HEK293 (cell line): ENCODE results near the gene EDNRA.

Source experiments
- CTCF ChIA-PET: fragments of 350-600 bp; formaldehyde crosslinking; extraction: SDS; loops from one replicate; lab custom pipeline; 2021; ENCODE audit warnings: antibody characterized with exemption; lab: Yijun Ruan, JAX
- POLR2A ChIA-PET: fragments of 300-600 bp; formaldehyde crosslinking; extraction: SDS; loops from one replicate; lab custom pipeline; 2020; ENCODE audit warnings: antibody characterized with exemption, inconsistent platforms; lab: Yijun Ruan, JAX
- H3K27ac ChIP-seq: fragments of 200-500 bp; sonication (Bioruptor generic); 2 replicates; pipeline ENCODE4 v1.5.1; 2014; ENCODE audit warnings: low read depth, low read length, control low read depth, inconsistent platforms; ENCODE audit errors: extremely low read depth
- H3K36me3 ChIP-seq, 2 experiments: fragments of 200-500 bp in 1 of 2; sonication (Bioruptor generic) in 1 of 2; 1 replicate in 1 of 2; 2 replicates in 1 of 2; pipeline ENCODE4 v1.5.1; 2014 to 2017; ENCODE audit warnings: inconsistent platforms in 2 of 2, low read length in 2 of 2; ENCODE audit not compliant: control insufficient read depth in 2 of 2, insufficient read depth in 1 of 2
- H3K4me1 ChIP-seq: fragments of 200-500 bp; sonication (Bioruptor generic); 2 replicates; pipeline ENCODE4 v1.5.1; 2014; ENCODE audit warnings: mild to moderate bottlenecking, low read length, inconsistent platforms; ENCODE audit not compliant: control insufficient read depth, insufficient read depth
- H3K4me3 ChIP-seq: 2 replicates; pipeline ENCODE4 v1.5.1; 2011; ENCODE audit warnings: low read depth, mild to moderate bottlenecking, control low read depth, low read length, moderate library complexity
- H3K9me3 ChIP-seq: fragments of 200-500 bp; sonication (Bioruptor generic); 2 replicates; pipeline ENCODE4 v1.5.1; 2014; ENCODE audit warnings: low read depth, low read length, inconsistent platforms; ENCODE audit not compliant: control insufficient read depth, insufficient read depth
- FEZF1 ChIP-seq: fragments of 450-650 bp; formaldehyde crosslinking; IDR thresholded peaks from 2 replicates; pipeline ENCODE4 v1.5.1; 2016; ENCODE audit warnings: missing biosample characterization, missing genetic modification characterization
- KLF1 ChIP-seq: fragments of 450-650 bp; formaldehyde crosslinking; IDR thresholded peaks from 2 replicates; pipeline ENCODE4 v1.5.1; 2016; ENCODE audit warnings: missing biosample characterization, missing genetic modification characterization
- KLF7 ChIP-seq: fragments of 450-650 bp; formaldehyde crosslinking; IDR thresholded peaks from 2 replicates; pipeline ENCODE4 v1.5.1; 2016; ENCODE audit warnings: missing biosample characterization, missing genetic modification characterization, borderline replicate concordance
- KLF8 ChIP-seq: fragments of 450-650 bp; formaldehyde crosslinking; IDR thresholded peaks from 2 replicates; pipeline ENCODE4 v1.5.1; 2016; ENCODE audit warnings: missing biosample characterization, missing genetic modification characterization
- OVOL3 ChIP-seq: fragments of 450-650 bp; formaldehyde crosslinking; IDR thresholded peaks from 2 replicates; pipeline ENCODE4 v1.5.1; 2016; ENCODE audit warnings: missing biosample characterization, missing genetic modification characterization
- RBAK ChIP-seq: fragments of 450-650 bp; formaldehyde crosslinking; IDR thresholded peaks from 2 replicates; pipeline ENCODE4 v1.5.1; 2016; ENCODE audit warnings: missing biosample characterization, missing genetic modification characterization
- SETDB1 ChIP-seq: IDR thresholded peaks from one replicate; pipeline ENCODE4 v1.6.1; 2017; ENCODE audit warnings: mild to moderate bottlenecking, low read length, moderate library complexity, mixed read lengths; ENCODE audit not compliant: insufficient read length
- SP2 ChIP-seq: fragments of 450-650 bp; formaldehyde crosslinking; IDR thresholded peaks from 2 replicates; pipeline ENCODE4 v1.5.1; 2016; ENCODE audit warnings: missing biosample characterization, missing genetic modification characterization
- ZBTB10 ChIP-seq: fragments of 450-650 bp; formaldehyde crosslinking; IDR thresholded peaks from 2 replicates; pipeline ENCODE4 v1.5.1; 2016; ENCODE audit warnings: missing biosample characterization, missing genetic modification characterization
- ZNF133 ChIP-seq: fragments of 450-650 bp; formaldehyde crosslinking; IDR thresholded peaks from 2 replicates; pipeline ENCODE4 v1.5.1; 2016; ENCODE audit warnings: missing biosample characterization, missing genetic modification characterization
- ZNF138 ChIP-seq: fragments of 450-650 bp; formaldehyde crosslinking; IDR thresholded peaks from 2 replicates; pipeline ENCODE4 v1.5.1; 2016; ENCODE audit warnings: missing biosample characterization, missing genetic modification characterization, borderline replicate concordance
- ZNF157 ChIP-seq: fragments of 450-650 bp; formaldehyde crosslinking; IDR thresholded peaks from 2 replicates; pipeline ENCODE4 v1.5.1; 2016; ENCODE audit warnings: missing biosample characterization, missing genetic modification characterization
- ZNF174 ChIP-seq: fragments of 450-650 bp; formaldehyde crosslinking; IDR thresholded peaks from 2 replicates; pipeline ENCODE4 v1.5.0; 2017; ENCODE audit warnings: missing biosample characterization, mild to moderate bottlenecking, missing genetic modification characterization
- ZNF184 ChIP-seq: fragments of 450-650 bp; IDR thresholded peaks from 2 replicates; pipeline ENCODE4 v1.5.1; 2018; ENCODE audit warnings: missing biosample characterization, mild to moderate bottlenecking, missing genetic modification characterization
- ZNF221 ChIP-seq: fragments of 450-650 bp; formaldehyde crosslinking; IDR thresholded peaks from 2 replicates; pipeline ENCODE4 v1.5.1; 2017; ENCODE audit warnings: missing biosample characterization, missing genetic modification characterization, borderline replicate concordance
- ZNF266 ChIP-seq: fragments of 450-650 bp; formaldehyde crosslinking; IDR thresholded peaks from 2 replicates; pipeline ENCODE4 v1.5.1; 2016; ENCODE audit warnings: missing biosample characterization, missing genetic modification characterization, low read depth
- ZNF366 ChIP-seq: fragments of 450-650 bp; formaldehyde crosslinking; conservative IDR thresholded peaks from 2 replicates; pipeline ENCODE4 v1.5.1; 2016; ENCODE audit warnings: missing biosample characterization, missing genetic modification characterization
- ZNF423 ChIP-seq: fragments of 450-650 bp; formaldehyde crosslinking; IDR thresholded peaks from 2 replicates; pipeline ENCODE4 v1.5.1; 2016; ENCODE audit warnings: missing biosample characterization, missing genetic modification characterization
- ZNF433 ChIP-seq: fragments of 450-650 bp; formaldehyde crosslinking; IDR thresholded peaks from 2 replicates; pipeline ENCODE4 v1.5.1; 2016; ENCODE audit warnings: missing biosample characterization, missing genetic modification characterization, low read depth
- ZNF473 ChIP-seq: fragments of 450-650 bp; formaldehyde crosslinking; IDR thresholded peaks from 2 replicates; pipeline ENCODE4 v1.5.1; 2017; ENCODE audit warnings: missing biosample characterization, missing genetic modification characterization
- ZNF521 ChIP-seq: fragments of 450-650 bp; formaldehyde crosslinking; IDR thresholded peaks from 2 replicates; pipeline ENCODE4 v1.5.1; 2017; ENCODE audit warnings: missing biosample characterization, mild to moderate bottlenecking, missing genetic modification characterization
- ZNF549 ChIP-seq: fragments of 450-650 bp; IDR thresholded peaks from 2 replicates; pipeline ENCODE4 v1.5.1; 2018; ENCODE audit warnings: missing biosample characterization, missing genetic modification characterization, mild to moderate bottlenecking, inconsistent platforms, moderate library complexity
- ZNF600 ChIP-seq: fragments of 450-650 bp; formaldehyde crosslinking; IDR thresholded peaks from 2 replicates; pipeline ENCODE4 v1.5.1; 2016; ENCODE audit warnings: missing biosample characterization, missing genetic modification characterization
- ZNF707 ChIP-seq: fragments of 450-650 bp; formaldehyde crosslinking; IDR thresholded peaks from 2 replicates; pipeline ENCODE4 v1.5.1; 2016; ENCODE audit warnings: missing biosample characterization, missing genetic modification characterization
- ZNF785 ChIP-seq: fragments of 450-650 bp; formaldehyde crosslinking; IDR thresholded peaks from 2 replicates; pipeline ENCODE4 v1.5.1; 2016; ENCODE audit warnings: missing biosample characterization, missing genetic modification characterization
- ZNF830 ChIP-seq: fragments of 450-650 bp; IDR thresholded peaks from 2 replicates; pipeline ENCODE4 v1.5.0; 2018; ENCODE audit warnings: missing biosample characterization, missing genetic modification characterization, low read depth, mild to moderate bottlenecking, moderate library complexity
- ZNF843 ChIP-seq: fragments of 450-650 bp; formaldehyde crosslinking; IDR thresholded peaks from 2 replicates; pipeline ENCODE4 v1.5.1; 2016; ENCODE audit warnings: missing biosample characterization, missing genetic modification characterization
- ZSCAN18 ChIP-seq: fragments of 450-650 bp; formaldehyde crosslinking; IDR thresholded peaks from 2 replicates; pipeline ENCODE4 v1.5.1; 2016; ENCODE audit warnings: missing biosample characterization, missing genetic modification characterization
- ZSCAN4 ChIP-seq: fragments of 450-650 bp; formaldehyde crosslinking; IDR thresholded peaks from 2 replicates; pipeline ENCODE4 v1.5.1; 2017; ENCODE audit warnings: missing biosample characterization, missing genetic modification characterization

The EDNRA gene

GRCh38 chr4:147532896-147533295, 52.0 kb downstream of the EDNRA start (continued):
- no peak for TF ChIP-seq RBAK (tag by site-specific recombination)
- TF ChIP-seq ZNF843 (tag by site-specific recombination) = no peak

GRCh38 chr4:147533331-147533730, 52.4 kb downstream of the EDNRA start:
- no peak for TF ChIP-seq ZNF521 (tag by site-specific recombination)
- TF ChIP-seq ZNF600 (tag by site-specific recombination) = no peak
- no peak for TF ChIP-seq ZSCAN18 (tag by site-specific recombination)
- TF ChIP-seq ZSCAN4 (tag by site-specific recombination) = no peak
- TF ChIP-seq, all 188 proteins: peak for 0
- Histone ChIP-seq H3K36me3 (no peaks in the 10 kb centered on the region), H3K4me1 (peaks cover 3% of the 10 kb centered on the region), H3K4me3 (no peak overlapping the region), H3K9me3 (no peaks in the 10 kb centered on the region), H3K27ac (no peak overlapping the region)
- ChIA-PET CTCF (no interaction called here), POLR2A (no interaction called here)

GRCh38 chr4:147535124-147535523, 54.2 kb downstream of the EDNRA start:
- Histone ChIP-seq H3K36me3 (no peaks in the 10 kb centered on the region), H3K4me3 (no peak overlapping the region), H3K4me1 (peaks cover 3% of the 10 kb centered on the region), H3K27ac (no peak overlapping the region), H3K9me3 (no peaks in the 10 kb centered on the region)
- TF ChIP-seq KLF7 (tag by site-specific recombination) (no peak), ZNF830 (tag by site-specific recombination) (no peak), ZNF549 (no peak), SP2 (tag by site-specific recombination) (no peak), KLF1 (tag by site-specific recombination) (no peak), ZNF221 (no peak), FEZF1 (tag by site-specific recombination) (no peak), ZNF707 (tag by site-specific recombination) (no peak)
- TF ChIP-seq, all 188 proteins: peak for 0
- POLR2A ChIA-PET = no interaction called here
- CTCF ChIA-PET = interaction anchor here (0.7 kb wide), 1 partner anchor 574 kb away, joined by 3 read pairs; no protein-coding TSS in a partner anchor

GRCh38 chr4:147538711-147539110, 57.8 kb downstream of the EDNRA start:
- H3K36me3 ChIP-seq = no peaks in the 10 kb centered on the region
- POLR2A ChIA-PET = no interaction called here
- CTCF ChIA-PET = no interaction called here
- H3K9me3 ChIP-seq = no peaks in the 10 kb centered on the region
- H3K4me1 ChIP-seq = no peaks in the 10 kb centered on the region
- no peak overlapping the region for H3K4me3 ChIP-seq
- H3K27ac ChIP-seq = no peak overlapping the region
- TF ChIP-seq ZNF133 (tag by site-specific recombination) (no peak), ZNF184 (tag by site-specific recombination) (no peak), ZNF138 (tag by site-specific recombination) (no peak), ZNF266 (tag by site-specific recombination) (no peak), ZNF473 (tag by site-specific recombination) (no peak), ZNF157 (tag by site-specific recombination) (no peak), ZNF423 (tag by site-specific recombination) (no peak), SETDB1 (no peak), ZBTB10 (tag by site-specific recombination) (no peak), ZNF433 (tag by site-specific recombination) (no peak), SP2 (tag by site-specific recombination) (no peak), OVOL3 (no peak), KLF1 (tag by site-specific recombination) (no peak), ZNF366 (tag by site-specific recombination) (no peak), ZNF174 (no peak), KLF8 (tag by site-specific recombination) (no peak), ZNF785 (tag by site-specific recombination) (no peak)
